GM15510 (cell line): ENCODE results near the gene RIMKLA.

Experiments
- POLR2A ChIP-seq: IDR thresholded peaks from 3 replicates; pipeline ENCODE4 v1.6.1; 2011; ENCODE audit warnings: borderline replicate concordance; ENCODE audit not compliant: insufficient read length; ENCODE audit errors: extremely low read depth

The RIMKLA gene

DNA sequence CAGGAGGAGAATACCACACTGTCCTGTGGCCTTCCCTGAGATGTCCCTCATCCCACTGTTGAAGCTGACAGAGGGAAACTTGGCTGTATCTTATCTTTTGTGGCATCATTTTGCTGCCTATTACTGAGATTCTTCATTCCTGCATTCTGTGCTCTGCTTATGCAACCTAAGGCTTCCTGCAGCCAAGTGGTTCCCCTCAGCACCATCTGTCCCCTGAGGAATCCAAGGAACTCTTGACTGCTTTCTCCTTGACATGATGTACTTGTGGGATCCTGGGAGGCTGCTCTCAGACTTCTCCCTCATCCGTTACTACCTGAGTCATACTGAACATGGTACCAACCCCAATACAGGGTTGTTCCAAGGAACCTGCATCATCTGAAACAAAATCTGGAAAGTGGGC lies 21.1 kb upstream of the RIMKLA start:
- TF ChIP-seq POLR2A = no peak

DNA sequence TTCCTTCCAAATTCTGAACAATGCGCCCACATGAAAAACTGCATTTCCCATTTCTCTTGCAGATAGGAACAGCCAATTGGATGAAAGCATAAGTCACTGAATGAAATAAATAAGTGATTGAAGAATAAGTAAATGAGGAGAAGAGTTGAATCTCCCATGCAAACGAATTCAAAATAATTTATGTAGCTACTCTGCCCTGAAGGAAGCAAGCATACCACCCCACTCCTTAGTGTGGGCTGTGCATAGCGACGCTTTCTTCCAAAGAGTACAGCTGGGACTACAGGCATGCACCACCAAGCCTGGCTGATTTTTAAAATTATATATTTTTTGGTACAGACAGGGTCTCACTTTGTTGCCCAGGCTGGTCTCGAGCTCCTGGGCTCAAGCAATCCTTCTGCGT lies 16.5 kb upstream of the RIMKLA start:
- no peak for TF ChIP-seq POLR2A

DNA sequence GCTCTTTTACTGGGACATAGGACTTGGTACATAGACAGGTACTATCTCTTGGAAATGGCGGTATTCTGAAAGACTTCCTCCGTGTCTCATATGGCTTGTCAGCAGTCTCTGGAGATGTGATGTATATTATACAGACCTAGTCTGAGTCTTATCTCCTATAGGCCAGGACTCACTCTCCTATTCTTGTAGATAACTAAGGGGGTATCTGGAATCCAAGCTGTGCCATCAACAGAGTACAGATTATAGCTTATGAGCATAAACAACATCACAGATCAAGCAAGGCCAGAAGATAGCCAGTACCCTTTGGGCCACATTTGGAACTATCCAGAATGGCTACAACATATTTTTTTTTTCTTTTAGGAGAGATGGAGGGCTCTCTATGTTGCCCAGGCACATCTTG lies 16.1 kb upstream of the RIMKLA start:
- TF ChIP-seq POLR2A = no peak

DNA sequence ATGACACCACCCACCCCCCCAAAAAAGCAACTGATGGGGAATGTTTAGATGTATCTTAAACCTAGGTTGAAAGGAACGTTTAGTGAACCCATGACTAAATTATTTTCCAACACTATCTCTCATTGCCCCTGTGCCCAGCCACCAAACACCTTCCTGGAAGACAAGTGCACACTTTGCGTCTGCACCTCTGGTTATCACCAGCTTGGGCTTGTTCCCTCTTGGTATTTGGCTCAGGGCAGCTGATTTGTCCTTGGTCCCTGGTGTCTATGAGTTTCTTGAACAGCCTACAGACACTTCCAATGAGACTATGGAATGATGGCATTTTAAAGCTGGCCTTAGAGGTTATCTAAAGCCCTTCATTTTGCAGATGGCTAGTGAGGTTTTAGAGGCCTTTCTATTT lies 15.5 kb upstream of the RIMKLA start:
- TF ChIP-seq POLR2A = no peak

DNA sequence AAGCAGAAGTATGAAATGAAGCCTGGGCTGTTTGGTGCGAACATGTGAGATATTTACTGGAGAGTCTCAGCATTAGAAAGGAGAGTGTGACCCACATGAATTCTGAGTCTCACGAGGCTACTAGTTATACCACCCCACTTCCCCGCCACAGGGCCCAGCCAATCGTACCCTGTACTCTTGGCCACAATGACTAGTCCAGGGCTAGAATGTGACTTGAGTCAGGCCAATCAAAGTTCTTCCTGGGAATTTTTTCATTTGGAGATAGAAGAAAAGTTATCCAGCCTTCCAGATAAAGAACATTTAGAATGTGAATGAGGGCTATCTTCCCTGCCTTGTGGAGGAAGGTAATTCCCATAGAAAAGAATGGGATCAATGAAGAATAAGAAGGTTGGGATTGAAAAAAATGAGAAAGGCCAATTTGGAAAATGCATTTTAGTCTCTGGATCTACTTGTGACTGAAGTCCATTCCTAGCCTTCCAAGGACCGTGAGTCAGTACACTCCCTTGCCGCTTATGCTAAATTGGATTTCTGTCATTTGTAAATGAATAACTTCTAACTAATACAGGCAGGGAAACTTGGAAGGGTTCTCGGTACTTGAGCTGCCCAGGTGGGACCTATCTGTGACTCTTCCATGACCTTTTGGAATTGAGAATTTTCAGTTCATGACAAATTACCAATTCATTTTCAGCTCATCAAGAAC lies 12.3 kb upstream of the RIMKLA start:
- TF ChIP-seq POLR2A = no peak

DNA sequence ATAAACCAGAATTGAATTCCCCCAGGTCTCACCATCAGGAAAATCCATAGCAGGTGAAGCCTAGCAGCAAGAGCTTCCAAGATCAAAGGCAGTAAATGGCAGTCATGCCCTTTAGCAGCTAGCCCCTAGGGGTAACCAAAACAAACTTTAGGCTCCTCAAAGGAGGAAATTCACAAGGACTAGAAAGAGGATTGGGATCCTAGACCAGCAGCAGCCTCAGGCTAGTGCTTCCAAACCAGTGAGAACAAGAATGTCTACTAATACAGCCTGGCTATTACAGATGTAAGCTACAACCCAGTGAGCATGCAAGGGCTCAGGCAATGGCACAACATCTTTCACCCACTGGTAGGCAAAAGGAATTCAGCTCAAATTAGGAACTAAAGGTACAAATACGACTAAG lies 11.1 kb upstream of the RIMKLA start:
- no peak for TF ChIP-seq POLR2A

DNA sequence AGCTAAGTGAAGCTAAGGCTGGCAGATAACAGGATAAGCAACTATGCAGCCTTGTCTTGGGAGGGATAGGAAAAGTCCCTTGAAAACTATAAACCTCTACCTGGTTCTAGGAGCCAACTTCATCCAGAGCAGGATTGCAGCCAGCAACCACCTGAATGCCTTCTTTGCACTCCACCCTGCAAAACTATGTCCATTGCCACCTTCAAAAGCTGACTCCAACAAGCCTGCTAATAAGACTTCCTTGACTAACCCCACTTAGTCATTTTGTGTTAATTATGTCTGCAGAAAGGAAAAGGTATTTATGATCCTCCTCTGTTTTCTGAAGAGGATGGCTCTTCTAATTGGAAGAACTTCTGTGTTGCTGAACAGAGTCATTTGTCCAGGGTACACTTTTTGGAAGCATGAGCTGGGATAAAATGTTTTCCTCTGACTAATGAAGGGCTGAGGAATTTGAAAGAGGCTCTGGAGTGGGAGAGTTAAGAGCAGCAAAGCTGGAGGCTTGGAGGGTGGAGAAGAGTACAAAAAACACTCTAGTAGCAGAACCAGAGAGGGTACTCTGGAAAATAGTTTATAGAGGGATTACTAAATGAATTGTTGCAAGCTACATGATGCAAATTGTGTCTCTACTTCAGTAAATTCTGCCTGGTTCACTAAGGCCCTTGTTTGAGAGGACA lies 9.6 kb upstream of the RIMKLA start:
- TF ChIP-seq POLR2A = no peak

DNA sequence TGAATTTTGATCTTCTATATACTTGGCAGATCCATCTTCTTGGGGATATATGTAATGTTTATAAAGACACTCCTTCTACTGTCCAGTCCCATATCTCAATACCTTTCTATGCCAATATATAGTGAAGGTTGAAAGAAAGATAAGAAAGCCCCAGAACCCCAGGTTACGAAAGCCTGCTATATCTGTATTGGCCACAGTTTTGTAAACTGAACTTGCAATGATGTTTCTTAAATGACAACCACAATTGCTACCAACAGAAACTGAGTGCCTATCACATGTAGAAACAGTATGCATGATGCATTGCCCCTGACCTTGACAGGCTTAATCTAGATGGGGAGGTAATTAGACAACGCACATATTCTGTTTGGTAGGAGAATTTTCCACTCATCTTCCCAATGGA lies 7.8 kb upstream of the RIMKLA start:
- no peak for TF ChIP-seq POLR2A

DNA sequence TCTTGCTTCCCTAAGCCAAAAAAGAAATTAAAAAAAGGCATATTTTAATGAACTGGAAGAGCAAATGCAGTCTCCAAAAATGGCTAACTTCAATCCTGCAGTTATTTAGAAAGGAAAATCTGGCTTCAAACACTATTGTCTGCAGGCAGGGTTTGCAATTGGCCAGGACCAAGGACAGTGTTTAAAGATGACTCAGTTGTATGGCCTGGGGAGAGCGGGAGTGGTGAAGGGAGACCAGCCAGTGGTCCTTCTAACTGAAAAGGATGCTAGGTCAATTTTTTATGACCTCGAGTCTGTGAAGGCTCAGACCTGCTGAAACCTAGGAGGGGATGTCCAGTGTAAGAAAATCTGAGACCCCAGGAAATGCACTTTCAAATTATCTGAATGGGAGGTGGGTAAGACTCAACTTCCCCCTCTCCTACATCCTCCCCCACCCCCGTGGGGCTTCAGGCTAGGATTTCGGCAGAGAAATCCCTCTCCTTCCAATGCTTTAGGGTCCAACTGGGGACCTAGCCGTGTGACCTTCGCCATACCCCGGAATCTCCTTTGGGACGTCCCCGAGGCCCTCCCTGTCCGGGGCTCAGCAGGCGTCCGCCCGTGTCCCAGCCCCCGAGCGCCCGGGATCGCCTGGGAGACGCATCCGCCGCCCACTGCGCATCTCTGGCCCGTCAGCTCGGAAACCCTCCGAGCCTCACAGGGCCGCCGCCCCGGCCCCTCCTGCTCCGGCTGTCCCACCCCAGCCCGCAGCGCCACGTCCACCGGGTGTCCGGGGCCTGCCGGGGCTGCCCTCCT lies 602 bp upstream of the RIMKLA start:
- no peak for TF ChIP-seq POLR2A

DNA sequence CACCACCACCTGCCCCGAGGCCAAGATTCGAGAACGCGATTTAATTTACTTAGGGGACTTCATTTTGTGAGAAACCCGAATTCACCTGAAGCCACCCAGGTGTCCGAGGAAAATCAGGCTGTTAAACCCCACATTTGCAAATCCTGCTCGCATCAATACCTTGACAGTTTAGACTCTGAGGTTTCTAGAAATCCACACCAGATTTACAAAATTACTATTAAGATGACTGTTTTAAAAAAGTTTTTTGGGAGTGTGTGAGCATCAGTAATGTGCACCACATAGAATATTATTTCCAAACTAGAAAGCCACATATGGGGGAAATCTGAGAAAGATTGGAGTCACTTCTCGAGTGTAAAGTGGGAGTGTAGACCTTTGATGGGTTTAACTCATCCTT lies 685 bp downstream of the RIMKLA start:
- no peak for TF ChIP-seq POLR2A

DNA sequence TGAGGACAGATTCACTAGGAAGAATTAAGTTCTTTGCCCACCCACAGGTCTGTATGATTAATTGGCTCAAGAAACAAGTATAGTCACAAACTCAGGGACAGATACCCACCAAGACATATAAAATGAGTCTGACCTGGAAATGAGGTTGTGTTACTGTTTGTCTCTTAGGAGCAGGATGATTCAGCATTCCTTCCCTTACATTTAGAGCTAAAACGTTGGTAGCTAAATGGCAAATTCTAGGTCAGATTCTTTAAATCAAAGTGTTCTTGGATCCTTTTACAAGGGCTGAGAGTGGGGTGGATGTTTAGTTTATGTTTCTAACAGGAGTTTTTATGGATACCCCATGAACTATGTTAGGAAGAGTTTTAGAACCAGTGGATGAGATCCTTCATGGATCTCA lies 4.7 kb downstream of the RIMKLA start:
- no peak for TF ChIP-seq POLR2A

DNA sequence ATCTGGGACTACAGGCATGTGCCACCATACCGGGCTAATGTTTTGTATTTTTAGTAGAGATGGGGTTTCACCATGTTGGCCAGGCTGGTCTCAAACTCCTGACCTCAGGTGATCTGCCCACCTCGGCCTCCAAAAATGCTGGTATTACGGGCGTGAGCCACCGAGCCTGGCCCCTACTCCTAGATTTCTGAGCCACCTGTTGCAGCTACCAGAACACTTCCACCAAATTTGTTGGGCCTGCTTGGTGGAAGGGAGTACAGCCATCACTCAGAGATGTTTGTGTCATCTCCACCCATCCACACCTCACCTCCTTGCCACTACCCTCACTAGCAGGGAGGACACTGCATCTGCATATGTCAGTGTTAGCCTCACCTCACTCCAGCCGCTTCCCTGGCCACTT lies 5.5 kb downstream of the RIMKLA start:
- no peak for TF ChIP-seq POLR2A

DNA sequence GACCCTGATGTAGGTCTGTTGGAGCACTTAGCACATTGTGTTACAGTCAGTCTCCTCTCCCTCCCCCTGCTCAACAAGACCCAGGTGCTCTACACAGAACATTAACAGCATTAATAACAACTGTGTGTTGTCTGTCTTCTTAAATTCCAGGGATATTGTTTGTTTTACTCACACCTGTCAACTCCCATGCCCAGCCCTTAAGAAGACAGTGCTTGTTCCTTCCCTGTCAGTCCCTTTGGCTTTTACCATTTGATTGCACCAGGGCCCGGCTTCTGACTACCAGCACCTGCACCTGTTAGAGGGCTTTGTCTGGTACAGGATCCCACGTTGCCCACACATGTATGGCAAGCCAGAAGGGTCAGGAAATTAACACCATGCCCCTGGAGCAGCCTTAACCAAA lies 11.7 kb downstream of the RIMKLA start:
- no peak for TF ChIP-seq POLR2A

DNA sequence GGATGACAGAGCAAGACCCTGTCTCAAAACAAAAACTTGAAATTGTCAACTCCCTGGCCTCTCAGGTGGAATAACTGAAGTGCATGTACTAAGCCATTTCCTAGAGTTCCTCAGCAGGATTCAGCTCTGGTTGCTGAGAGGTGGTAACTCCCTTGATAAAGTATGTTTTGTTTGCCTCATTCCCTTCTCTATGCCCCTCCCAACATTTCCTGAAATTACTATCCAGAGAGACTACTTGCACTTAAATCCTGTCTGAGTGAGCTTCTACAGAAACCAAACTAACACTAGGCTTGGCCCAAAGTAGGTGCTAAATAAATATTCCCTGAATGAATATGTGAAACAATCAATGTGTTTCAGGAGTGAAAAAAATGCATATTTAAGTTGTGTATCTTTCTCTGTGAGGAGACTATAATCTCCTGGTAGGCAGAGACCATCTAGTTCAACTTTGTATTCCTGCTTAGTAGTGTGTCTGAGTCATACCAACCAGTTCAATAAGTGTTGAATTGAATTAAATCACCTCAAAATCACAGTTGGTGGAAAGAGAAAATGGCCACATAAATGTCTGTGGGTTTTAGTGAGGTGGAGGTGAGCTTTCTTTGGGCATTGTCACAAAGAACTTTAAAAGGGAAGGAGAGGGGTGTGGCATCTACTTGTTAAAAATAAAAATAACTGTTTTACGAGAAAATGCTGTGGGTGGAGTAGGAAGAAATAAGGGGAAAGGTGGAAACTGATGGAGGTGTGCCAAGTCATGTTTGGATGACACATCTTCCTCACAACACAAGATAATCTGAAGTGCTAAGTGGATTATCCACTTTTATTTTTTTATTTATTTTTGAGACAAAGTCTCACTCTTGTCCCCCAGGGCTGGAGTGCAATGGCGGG lies 12.6 kb downstream of the RIMKLA start:
- TF ChIP-seq POLR2A = no peak
